ENCODE data around the gene ZFR. TPM values are rescaled to one million over a fixed set of nuclear protein-coding genes. Genes with fewer than 3 reads are reported as not detected.
A peak's percentile ranks its signal among the peaks of the same experiment; 100 is the strongest.

Gene ZFR
- total and polyA plus RNA-seq, 5 experiments from 2014 or later = 66.9 to 79.4 (median 69.8) TPM

DNA sequence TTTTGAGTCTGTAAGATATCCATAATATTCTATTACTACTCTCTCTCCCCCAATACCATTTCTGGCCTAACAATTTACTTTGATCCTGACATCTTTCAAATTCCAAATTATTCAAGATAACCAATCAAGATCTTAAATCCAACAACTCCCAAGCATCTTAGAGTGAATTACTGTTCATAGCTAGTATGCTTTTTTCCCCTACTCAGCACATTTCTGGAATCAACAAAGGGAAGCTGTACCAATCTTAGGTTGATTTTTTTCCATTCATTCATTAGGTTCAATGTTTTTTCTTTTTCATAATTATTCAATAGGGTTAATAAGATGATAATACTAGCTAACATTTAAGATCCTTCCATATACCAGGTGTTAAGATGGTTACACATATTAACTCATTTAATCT lies 81.5 kb downstream of the ZFR start:
- Mint-ChIP-seq H3K4me1 (peaks cover 0 to 2% (median 0%) of the 10 kb centered on the region in 4 donors), H3K27ac (peak overlapping the region in 4 of 10 donors; percentile 33 to 66 (median 38)), H3K27me3 (no peaks in the 10 kb centered on the region), H3K36me3 (peaks cover 0 to 74% (median 15%) of the 10 kb centered on the region in 3 donors), H3K4me3 (no peak overlapping the region), H3K9me3 (no peaks in the 10 kb centered on the region)
- POLR2A ChIA-PET = no interaction called here
- ATAC-seq (no peak), DNase-seq (no peak)

DNA sequence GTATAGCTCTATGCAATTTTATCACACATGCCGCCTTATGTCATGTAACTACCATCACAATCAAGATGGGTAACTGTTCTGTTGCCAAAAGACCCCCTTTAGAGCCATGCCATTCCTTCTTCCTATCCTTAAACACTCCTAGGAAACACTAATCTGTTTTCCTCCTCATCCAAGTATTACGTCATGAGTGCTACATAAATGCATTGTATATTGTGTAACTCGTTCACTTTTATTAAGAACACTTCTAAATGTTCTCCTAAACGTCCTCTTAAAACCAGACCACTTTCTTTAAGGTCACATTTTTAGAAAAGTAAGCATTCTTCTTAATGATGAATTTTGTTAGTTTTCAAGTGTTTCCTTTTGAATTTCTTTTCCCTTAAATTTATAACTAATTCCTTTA lies 82.0 kb downstream of the ZFR start:
- H3K27me3 Mint-ChIP-seq = no peaks in the 10 kb centered on the region
- ATAC-seq (no peak), DNase-seq (no peak)
- peaks cover 0 to 73% (median 17%) of the 10 kb centered on the region in 3 donors for H3K36me3 Mint-ChIP-seq
- H3K27ac Mint-ChIP-seq = peak overlapping the region in 1 of 10 donors; percentile 66
- no peaks in the 10 kb centered on the region for H3K9me3 Mint-ChIP-seq
- H3K4me3 Mint-ChIP-seq = no peak overlapping the region
- POLR2A ChIA-PET = no interaction called here
- H3K4me1 Mint-ChIP-seq = peaks cover 0 to 2% (median 0%) of the 10 kb centered on the region in 4 donors

DNA sequence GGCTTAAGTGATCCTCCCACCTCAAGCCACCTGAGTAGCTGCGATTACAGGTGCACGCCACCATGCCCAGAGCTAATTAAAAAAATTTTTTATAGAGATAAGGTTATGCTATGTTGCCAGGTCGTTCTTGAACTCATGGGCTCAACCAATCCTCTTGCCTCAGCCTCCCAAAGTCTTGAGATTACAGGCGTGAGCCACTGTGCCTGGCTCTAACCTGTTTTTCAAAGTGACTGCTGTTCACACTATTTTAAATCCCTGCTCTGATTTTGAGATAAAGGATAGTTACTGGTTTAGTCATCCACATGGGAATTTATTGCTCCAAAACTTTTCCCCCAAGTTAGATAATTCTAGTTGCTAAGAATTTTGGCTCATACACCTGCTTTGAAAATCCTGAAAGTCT lies 83.6 kb downstream of the ZFR start:
- H3K4me3 Mint-ChIP-seq = no peak overlapping the region
- peaks cover 0 to 72% (median 21%) of the 10 kb centered on the region in 3 donors for H3K36me3 Mint-ChIP-seq
- POLR2A ChIA-PET = no interaction called here
- no peak for DNase-seq
- no peaks in the 10 kb centered on the region for H3K9me3 Mint-ChIP-seq
- H3K4me1 Mint-ChIP-seq = peaks cover 0 to 2% (median 0%) of the 10 kb centered on the region in 4 donors
- no peak for ATAC-seq
- peak overlapping the region in 1 of 10 donors; percentile 66 for H3K27ac Mint-ChIP-seq
- H3K27me3 Mint-ChIP-seq = no peaks in the 10 kb centered on the region

DNA sequence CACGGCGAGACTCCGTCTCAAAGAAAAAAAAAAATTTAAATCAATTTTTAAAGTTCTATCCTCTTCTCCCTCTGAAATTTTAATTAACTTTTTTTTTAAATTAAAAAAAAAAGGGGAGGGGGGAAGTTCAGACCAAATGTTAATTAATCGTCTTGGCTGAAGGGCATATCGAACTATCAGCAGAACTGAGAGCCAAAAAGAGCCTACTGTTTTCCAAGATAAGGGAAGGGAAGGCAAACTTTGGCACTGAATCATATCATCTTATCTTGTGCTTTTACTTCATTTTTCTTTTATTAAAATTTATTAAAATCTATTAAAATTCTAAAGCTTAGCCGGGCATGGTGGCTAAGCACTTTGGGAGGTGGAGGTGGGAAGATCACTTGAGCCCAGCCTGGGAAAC lies 85.9 kb downstream of the ZFR start:
- Mint-ChIP-seq H3K36me3 (peaks cover 0 to 75% (median 29%) of the 10 kb centered on the region in 3 donors), H3K4me1 (peaks cover 0 to 2% (median 0%) of the 10 kb centered on the region in 4 donors), H3K27ac (no peak overlapping the region), H3K27me3 (no peaks in the 10 kb centered on the region), H3K4me3 (no peak overlapping the region), H3K9me3 (no peaks in the 10 kb centered on the region)
- POLR2A ChIA-PET = no interaction called here
- no peak for ATAC-seq
- DNase-seq = no peak

DNA sequence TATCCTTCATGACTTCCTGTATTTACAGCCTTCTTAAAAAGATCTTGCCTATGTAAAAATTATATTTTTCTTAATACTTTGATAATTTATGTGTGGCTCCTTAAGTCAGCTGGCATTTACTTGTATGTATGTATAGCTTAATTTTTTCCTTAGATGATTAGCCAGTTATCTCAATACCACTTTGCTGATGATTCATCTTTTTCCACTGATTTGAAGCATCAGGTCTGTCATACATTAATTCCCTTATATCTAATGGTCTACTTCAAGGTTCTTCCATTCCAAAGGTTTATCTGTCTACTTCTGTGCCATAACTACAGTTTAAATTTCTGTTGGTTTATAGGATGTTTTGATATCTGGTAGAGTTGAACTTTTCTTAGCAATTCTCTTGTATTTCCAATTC lies 86.9 kb downstream of the ZFR start:
- H3K4me1 Mint-ChIP-seq = no peaks in the 10 kb centered on the region
- ATAC-seq (no peak), DNase-seq (no peak)
- H3K9me3 Mint-ChIP-seq = no peaks in the 10 kb centered on the region
- POLR2A ChIA-PET = no interaction called here
- H3K36me3 Mint-ChIP-seq = peaks cover 0 to 71% (median 30%) of the 10 kb centered on the region in 3 donors
- H3K27me3 Mint-ChIP-seq = no peaks in the 10 kb centered on the region
- peak overlapping the region in 1 of 10 donors; percentile 25 for H3K27ac Mint-ChIP-seq
- H3K4me3 Mint-ChIP-seq = no peak overlapping the region

DNA sequence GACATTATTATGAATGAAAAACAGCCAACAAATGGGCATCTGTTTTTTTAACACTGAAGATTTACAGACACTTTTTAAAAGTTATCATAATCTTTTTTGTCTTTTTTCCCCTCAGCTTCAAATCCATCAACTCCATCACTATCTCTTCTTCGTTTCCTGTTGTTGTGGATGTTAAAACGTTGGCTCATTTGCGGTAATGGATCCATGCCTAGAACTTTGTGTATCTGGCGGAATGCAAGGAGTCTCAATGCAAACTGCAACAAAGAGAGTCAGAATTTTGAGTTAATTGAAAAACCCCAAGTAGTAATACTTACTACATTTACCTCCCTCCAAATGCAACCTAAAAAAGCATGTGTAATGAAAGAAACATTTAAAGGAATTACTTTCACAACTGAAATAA lies 88.9 kb downstream of the ZFR start:
- Mint-ChIP-seq H3K36me3 (peaks cover 0 to 55% (median 23%) of the 10 kb centered on the region in 3 donors), H3K4me3 (no peak overlapping the region), H3K27me3 (no peaks in the 10 kb centered on the region), H3K9me3 (no peaks in the 10 kb centered on the region), H3K4me1 (no peaks in the 10 kb centered on the region), H3K27ac (peak overlapping the region in 3 of 10 donors; percentile 27 to 63 (median 58))
- POLR2A ChIA-PET = no interaction called here
- no peak for DNase-seq
- no peak for ATAC-seq

DNA sequence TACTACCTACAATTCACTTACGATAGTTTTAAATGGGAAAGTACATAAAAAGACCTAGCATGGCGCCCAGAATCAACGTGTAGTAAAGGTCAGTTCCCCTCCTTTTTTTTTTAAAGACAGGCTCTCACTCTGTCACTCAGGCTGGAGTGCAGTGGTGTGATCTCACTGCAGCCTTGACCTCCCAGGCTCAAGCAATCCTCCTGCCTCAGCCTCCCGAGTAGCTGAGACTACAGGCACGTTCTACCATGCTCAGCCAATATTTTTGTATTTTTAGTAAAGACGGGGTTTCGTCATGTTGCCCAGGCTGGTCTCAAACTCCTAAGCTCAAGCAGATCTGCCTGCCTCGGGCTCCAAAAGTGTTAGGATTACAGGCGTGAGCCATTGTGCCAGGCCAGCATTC lies 91.1 kb downstream of the ZFR start:
- Mint-ChIP-seq H3K27me3 (no peaks in the 10 kb centered on the region), H3K4me3 (no peak overlapping the region), H3K9me3 (no peaks in the 10 kb centered on the region), H3K4me1 (no peaks in the 10 kb centered on the region), H3K36me3 (peaks cover 0 to 35% (median 19%) of the 10 kb centered on the region in 3 donors), H3K27ac (peak overlapping the region in 2 of 10 donors; percentile 32 to 44)
- ATAC-seq (no peak), DNase-seq (no peak)
- POLR2A ChIA-PET = no interaction called here

DNA sequence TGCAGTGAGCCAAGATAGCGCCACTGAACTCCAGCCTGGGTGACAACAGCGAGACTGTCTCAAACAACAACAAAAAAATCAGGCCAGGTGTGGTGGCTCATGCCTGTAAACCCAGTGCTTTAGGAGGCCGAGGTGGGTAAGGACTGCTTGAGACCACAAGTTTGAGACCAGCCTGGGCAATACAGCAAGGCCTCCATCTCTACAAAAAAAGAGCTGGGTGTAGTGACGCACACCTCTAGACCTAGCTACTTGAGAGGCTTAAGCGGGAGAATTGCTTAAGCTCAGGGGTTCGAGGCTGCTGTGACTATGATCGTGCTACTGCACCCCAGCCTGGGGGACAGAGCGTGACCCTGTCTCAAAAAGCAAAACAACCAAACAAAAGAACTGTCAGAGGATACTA lies 91.9 kb downstream of the ZFR start:
- H3K4me3 Mint-ChIP-seq = no peak overlapping the region
- POLR2A ChIA-PET = interaction anchor here (0.7 kb wide), 1 partner anchor 243 kb away, joined by 3 read pairs; no protein-coding TSS in a partner anchor

DNA sequence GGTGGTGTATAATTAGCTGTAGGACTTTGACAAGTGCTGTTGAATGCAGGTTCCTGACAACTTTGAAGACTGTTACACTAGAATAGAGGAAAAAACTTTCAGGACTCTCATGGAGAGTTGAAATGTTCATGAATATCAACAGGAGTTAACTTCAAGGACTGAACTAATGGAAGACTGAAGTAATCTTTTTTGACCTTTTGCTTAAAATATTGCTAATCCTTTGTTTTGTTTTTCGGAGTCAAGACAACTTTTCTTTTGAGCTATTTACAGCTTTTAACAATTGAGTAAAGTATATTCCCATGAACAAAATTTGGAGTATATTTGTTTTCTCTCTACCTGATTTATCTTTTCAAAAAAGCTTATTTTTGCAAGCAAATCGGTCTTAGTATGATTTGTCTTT lies 97.7 kb downstream of the ZFR start:
- ATAC-seq (no peak), DNase-seq (no peak)
- Mint-ChIP-seq H3K4me3 (no peak overlapping the region), H3K27ac (no peak overlapping the region), H3K36me3 (peaks cover 0 to 8% (median 0%) of the 10 kb centered on the region in 3 donors), H3K4me1 (no peaks in the 10 kb centered on the region), H3K27me3 (peaks cover 0 to 9% (median 0%) of the 10 kb centered on the region in 5 donors), H3K9me3 (peaks cover 0 to 11% (median 1%) of the 10 kb centered on the region in 9 donors)
- POLR2A ChIA-PET = no interaction called here

More for the DNA sequence above, 91.9 kb downstream of the ZFR start:
- Mint-ChIP-seq H3K4me1 (no peaks in the 10 kb centered on the region), H3K27me3 (no peaks in the 10 kb centered on the region), H3K27ac (peak overlapping the region in 1 of 10 donors; percentile 62), H3K9me3 (peaks cover 0 to under 1% (median 0%) of the 10 kb centered on the region in 9 donors), H3K36me3 (peaks cover 0 to 29% (median 18%) of the 10 kb centered on the region in 3 donors)
- no peak for ATAC-seq
- DNase-seq = no peak

DNA sequence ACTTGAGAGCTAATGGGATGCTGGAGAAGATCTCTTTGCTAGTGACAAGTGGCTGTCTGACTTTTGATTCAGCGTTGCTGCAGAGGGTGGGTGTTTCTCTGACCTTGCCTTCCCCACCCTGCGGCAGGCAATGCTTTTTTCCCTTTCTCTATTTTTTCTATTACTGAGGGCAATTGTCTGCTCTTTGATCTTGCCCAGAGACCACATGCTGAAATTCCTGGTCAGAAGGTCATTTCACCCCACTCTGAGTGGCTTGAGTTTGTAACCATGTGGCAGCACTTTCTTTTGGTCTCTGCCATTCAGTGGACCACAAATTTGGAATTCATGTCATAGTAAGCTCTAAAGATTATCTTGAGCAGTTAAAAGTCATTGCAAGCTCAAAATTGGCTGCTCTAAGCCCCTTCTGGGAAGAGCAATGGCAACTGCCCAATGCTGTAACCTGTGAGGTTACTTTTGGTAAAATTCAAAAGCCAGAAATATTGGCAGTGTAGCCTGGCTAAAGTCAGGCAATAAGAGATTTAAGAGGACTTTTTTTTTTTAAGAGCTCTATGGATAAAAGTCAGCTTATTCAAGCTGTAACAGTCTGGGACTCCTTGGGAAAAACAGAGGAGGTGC lies 101.4 kb downstream of the ZFR start:
- H3K4me1 Mint-ChIP-seq = no peaks in the 10 kb centered on the region
- no peak overlapping the region for H3K4me3 Mint-ChIP-seq
- ATAC-seq (no peak), DNase-seq (no peak)
- peaks cover 0 to 9% (median 1%) of the 10 kb centered on the region in 5 donors for H3K27me3 Mint-ChIP-seq
- peak overlapping the region in 1 of 10 donors; percentile 60 for H3K27ac Mint-ChIP-seq
- H3K9me3 Mint-ChIP-seq = peaks cover 0 to 41% (median 18%) of the 10 kb centered on the region in 9 donors
- H3K36me3 Mint-ChIP-seq = peaks cover 0 to 17% (median 9%) of the 10 kb centered on the region in 3 donors
- POLR2A ChIA-PET = no interaction called here

DNA sequence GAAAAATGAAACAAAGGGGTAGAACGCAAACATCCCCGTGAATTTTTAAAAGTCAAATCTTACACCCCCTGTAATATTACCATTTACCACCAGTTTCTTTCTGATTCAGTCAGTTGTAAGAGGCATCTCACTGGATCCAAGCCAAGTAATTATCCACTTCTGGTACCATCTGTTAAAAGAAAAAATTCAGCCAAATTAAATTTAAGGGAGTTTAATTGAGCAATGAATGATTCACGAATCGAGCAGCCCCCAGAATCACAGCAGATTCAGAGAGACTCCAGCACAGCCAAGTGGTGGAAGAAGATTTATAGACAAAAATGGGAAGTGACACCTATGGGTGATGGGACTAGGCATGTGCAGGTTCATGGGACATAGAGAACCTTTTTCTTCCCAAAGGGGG lies 101.9 kb downstream of the ZFR start:
- Mint-ChIP-seq H3K9me3 (peaks cover 0 to 44% (median 20%) of the 10 kb centered on the region in 9 donors), H3K4me1 (no peaks in the 10 kb centered on the region), H3K27me3 (peaks cover 0 to 9% (median 1%) of the 10 kb centered on the region in 5 donors), H3K36me3 (peaks cover 0 to 17% (median 12%) of the 10 kb centered on the region in 3 donors), H3K4me3 (no peak overlapping the region), H3K27ac (peak overlapping the region in 1 of 10 donors; percentile 60)
- ATAC-seq (no peak), DNase-seq (no peak)
- POLR2A ChIA-PET = no interaction called here

DNA sequence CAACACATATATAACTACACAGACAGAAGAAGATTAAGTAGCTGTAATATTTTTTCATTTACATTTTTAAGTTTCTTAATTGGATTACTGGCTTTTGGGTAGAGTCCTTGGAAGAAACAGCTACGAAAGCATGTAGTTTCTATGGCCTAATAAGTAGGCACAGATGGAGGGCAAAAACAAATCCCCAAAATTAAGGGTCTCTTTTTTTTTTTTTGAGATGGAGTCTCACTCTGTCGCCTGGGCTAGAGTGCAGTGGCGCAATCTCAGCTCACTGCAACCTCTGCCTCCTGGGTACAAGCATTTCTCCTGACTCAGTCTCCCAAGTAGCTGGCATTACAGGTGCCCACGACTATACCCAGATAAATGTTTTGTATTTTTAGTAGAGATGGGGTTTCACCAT lies 104.7 kb downstream of the ZFR start:
- DNase-seq (no peak), ATAC-seq (no peak)
- Mint-ChIP-seq H3K36me3 (peaks cover 0 to 17% (median 6%) of the 10 kb centered on the region in 3 donors), H3K27me3 (peaks cover 0 to 9% (median 1%) of the 10 kb centered on the region in 5 donors), H3K9me3 (peaks cover 0 to 34% (median 17%) of the 10 kb centered on the region in 9 donors), H3K4me1 (no peaks in the 10 kb centered on the region), H3K27ac (no peak overlapping the region), H3K4me3 (no peak overlapping the region)
- POLR2A ChIA-PET = no interaction called here

DNA sequence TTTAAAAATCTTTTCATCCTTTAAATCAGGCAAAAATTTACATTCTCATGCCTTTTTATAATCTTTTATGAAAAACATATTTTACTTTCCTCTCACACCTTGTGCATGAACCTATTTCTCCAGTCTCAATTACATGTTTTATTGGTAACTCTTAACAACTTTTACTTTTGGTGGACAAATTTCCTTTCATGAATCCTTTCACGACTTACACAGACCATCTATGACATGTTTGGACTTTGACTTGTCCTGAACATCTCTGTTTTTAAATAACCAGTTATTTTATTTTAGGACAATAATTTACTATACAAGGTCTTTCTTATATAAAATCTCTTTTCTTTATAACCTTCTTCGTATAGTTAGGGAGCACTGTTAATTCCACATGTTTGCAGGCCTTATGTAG lies 105.3 kb downstream of the ZFR start:
- Mint-ChIP-seq H3K36me3 (peaks cover 0 to 17% (median 6%) of the 10 kb centered on the region in 3 donors), H3K9me3 (peaks cover 0 to 34% (median 17%) of the 10 kb centered on the region in 9 donors), H3K4me1 (no peaks in the 10 kb centered on the region), H3K27me3 (peaks cover 0 to 9% (median 1%) of the 10 kb centered on the region in 5 donors), H3K4me3 (no peak overlapping the region), H3K27ac (no peak overlapping the region)
- DNase-seq = no peak
- ATAC-seq = no peak
- POLR2A ChIA-PET = no interaction called here
